Glutamatergic neuron (in vitro differentiated cells): ENCODE measurements around the gene TPPP. TPM values are rescaled to one million over a fixed set of nuclear protein-coding genes. Genes with fewer than 3 reads are reported as not detected.
A peak's percentile ranks its signal among the peaks of the same experiment; 100 is the strongest.
"Not testable (repeated sequence)": the region's sequence is repeated elsewhere in the genome, so short reads cannot be mapped to it uniquely, and the experiment has no call there.

Experiments used
- DNase-seq: peaks from one replicate; pipeline ENCODE4 v3.0.0; 2022
- H3K27ac Mint-ChIP-seq: one replicate; pipeline ENCODE4 v1.8.0; 2020; ENCODE audit warnings: mild to moderate bottlenecking, mixed read lengths, inconsistent platforms; ENCODE audit not compliant: unreplicated experiment
- H3K27me3 Mint-ChIP-seq: one replicate; pipeline ENCODE4 v1.8.0; 2020; ENCODE audit warnings: mild to moderate bottlenecking, moderate library complexity, mixed read lengths, inconsistent platforms; ENCODE audit not compliant: unreplicated experiment
- H3K36me3 Mint-ChIP-seq: one replicate; pipeline ENCODE4 v1.8.0; 2020; ENCODE audit warnings: mild to moderate bottlenecking, mixed read lengths, inconsistent platforms; ENCODE audit not compliant: unreplicated experiment
- H3K4me1 Mint-ChIP-seq: one replicate; pipeline ENCODE4 v1.8.0; 2020; ENCODE audit warnings: mild to moderate bottlenecking, low read depth, mixed read lengths, inconsistent platforms; ENCODE audit not compliant: unreplicated experiment
- H3K4me3 Mint-ChIP-seq: one replicate; pipeline ENCODE4 v1.8.0; 2020; ENCODE audit warnings: mild to moderate bottlenecking, mixed read lengths, inconsistent platforms; ENCODE audit not compliant: unreplicated experiment
- H3K9me3 Mint-ChIP-seq: one replicate; pipeline ENCODE4 v1.8.0; 2020; ENCODE audit warnings: mild to moderate bottlenecking, moderate library complexity, mixed read lengths, inconsistent platforms; ENCODE audit not compliant: unreplicated experiment
- CTCF ChIP-seq: fragments of 200-600 bp; sonication (generic); IDR thresholded peaks from one replicate; pipeline ENCODE4 v1.5.0; 2021; ENCODE audit not compliant: partially characterized antibody, unreplicated experiment
- total RNA-seq: library from RNA; stranded (reverse); fragmentation: NEBNext Ultra II Directional; extraction: Animal tissue kit (Norgen Biotek cat#: 25700); gene quantifications from one replicate; pipeline ENCODE4 v1.2.1, GENCODE V29; 2021; ENCODE audit not compliant: unreplicated experiment

TPPP gene
- total RNA-seq, 1 donor from 2014 or later, result 44.5 TPM

GRCh38 chr5:680118-680795 is 12.9 kb downstream of the TPPP start:
- not testable (repeated sequence) for H3K27ac Mint-ChIP-seq, H3K36me3 Mint-ChIP-seq, DNase-seq, H3K4me1 Mint-ChIP-seq, H3K4me3 Mint-ChIP-seq
- Mint-ChIP-seq H3K27me3 (peaks cover 15% of the 10 kb centered on the region), H3K9me3 (peaks cover 17% of the 10 kb centered on the region)

GRCh38 chr5:679166-679895 is 13.8 kb downstream of the TPPP start:
- not testable (repeated sequence) for H3K4me3 Mint-ChIP-seq, H3K4me1 Mint-ChIP-seq, H3K27ac Mint-ChIP-seq, H3K36me3 Mint-ChIP-seq
- H3K27me3 Mint-ChIP-seq, result peaks cover 13% of the 10 kb centered on the region
- peak; percentile 15 for DNase-seq
- peaks cover 14% of the 10 kb centered on the region for H3K9me3 Mint-ChIP-seq

- peaks cover 14% of the 10 kb centered on the region for H3K9me3 Mint-ChIP-seq
- not testable (repeated sequence) for H3K4me1 Mint-ChIP-seq, DNase-seq, H3K4me3 Mint-ChIP-seq, H3K36me3 Mint-ChIP-seq, H3K27ac Mint-ChIP-seq
- peaks cover 13% of the 10 kb centered on the region for H3K27me3 Mint-ChIP-seq
Measured at GRCh38 chr5:678521-678920, 14.6 kb downstream of the TPPP start.

GRCh38 chr5:677131-678101 is 15.7 kb downstream of the TPPP start:
- peak; percentile 24 for DNase-seq
- peaks cover 19% of the 10 kb centered on the region for H3K9me3 Mint-ChIP-seq
- no peaks in the 10 kb centered on the region for H3K36me3 Mint-ChIP-seq

GRCh38 chr5:676699-677076 is 16.5 kb downstream of the TPPP start:
- Mint-ChIP-seq H3K36me3 (no peaks in the 10 kb centered on the region), H3K9me3 (peaks cover 19% of the 10 kb centered on the region), H3K27ac (peak overlapping the region; percentile 72), H3K4me3 (no peak overlapping the region), H3K4me1 (peaks cover 5% of the 10 kb centered on the region), H3K27me3 (peaks cover 15% of the 10 kb centered on the region)
- TF ChIP-seq CTCF, result no peak
- DNase-seq, result no peak

More at GRCh38 chr5:677131-678101, 15.7 kb downstream of the TPPP start:
- no peak for TF ChIP-seq CTCF
- H3K4me3 Mint-ChIP-seq, result no peak overlapping the region
- H3K4me1 Mint-ChIP-seq, result peaks cover 5% of the 10 kb centered on the region
- H3K27ac Mint-ChIP-seq, result peak overlapping the region; percentile 33
- peaks cover 15% of the 10 kb centered on the region for H3K27me3 Mint-ChIP-seq

- TF ChIP-seq CTCF, result no peak
- peaks cover 5% of the 10 kb centered on the region for H3K4me1 Mint-ChIP-seq
- peaks cover 19% of the 10 kb centered on the region for H3K9me3 Mint-ChIP-seq
- peak overlapping the region; percentile 30 for H3K4me3 Mint-ChIP-seq
- H3K36me3 Mint-ChIP-seq, result no peaks in the 10 kb centered on the region
- H3K27ac Mint-ChIP-seq, result peak overlapping the region; percentile 72
- peaks cover 15% of the 10 kb centered on the region for H3K27me3 Mint-ChIP-seq
- DNase-seq, result peak; percentile 16
Measured at GRCh38 chr5:675871-676698, 17.1 kb downstream of the TPPP start.
